Sigmoid colon (tissue), 4 donors: ENCODE results near the gene GAPDHS.

ENCODE experiments used
- CTCF ChIP-seq, 4 experiments: fragments of 450-650 bp in 3 of 4; fragments of 200-600 bp in 1 of 4; IDR thresholded peaks; one replicate each; pipeline ENCODE4 v1.5.1; 2016 to 2019; ENCODE audit warnings: antibody characterized with exemption in 4 of 4, mild to moderate bottlenecking in 3 of 4, moderate library complexity in 2 of 4
- EP300 ChIP-seq, 4 donors: sonication (generic); formaldehyde crosslinking; IDR thresholded peaks; one replicate each; pipeline ENCODE4 v1.6.1; 2017; ENCODE audit warnings: antibody characterized with exemption in 4 of 4
- POLR2A ChIP-seq, 2 donors: fragments of 450-650 bp; IDR thresholded peaks; one replicate each; pipeline ENCODE4 v1.6.1; 2016; ENCODE audit warnings: antibody characterized with exemption in 2 of 2, mild to moderate bottlenecking in 2 of 2, moderate library complexity in 2 of 2
- POLR2AphosphoS5 ChIP-seq, 4 donors: sonication (generic); formaldehyde crosslinking; IDR thresholded peaks; one replicate each; pipeline ENCODE4 v1.6.1; 2017; ENCODE audit warnings: antibody characterized with exemption in 4 of 4

GRCh38 chr19:35493971-35494370 is 39.3 kb upstream of the GAPDHS start:
- TF ChIP-seq POLR2AphosphoS5 (IDR thresholded peaks at IDR 0.05) (no peak), CTCF (IDR thresholded peaks at IDR 0.05) (no peak), POLR2A (IDR thresholded peaks at IDR 0.05) (no peak), EP300 (IDR thresholded peaks at IDR 0.05) (no peak)
